GM18520 (cell line): ENCODE results near the gene PACS2.

Experiments used
- ATAC-seq: cut with Tn5 transposase; IDR thresholded peaks from one replicate; pipeline ENCODE4 v1.9.1; 2021; ENCODE audit not compliant: unreplicated experiment

Gene PACS2

DNA sequence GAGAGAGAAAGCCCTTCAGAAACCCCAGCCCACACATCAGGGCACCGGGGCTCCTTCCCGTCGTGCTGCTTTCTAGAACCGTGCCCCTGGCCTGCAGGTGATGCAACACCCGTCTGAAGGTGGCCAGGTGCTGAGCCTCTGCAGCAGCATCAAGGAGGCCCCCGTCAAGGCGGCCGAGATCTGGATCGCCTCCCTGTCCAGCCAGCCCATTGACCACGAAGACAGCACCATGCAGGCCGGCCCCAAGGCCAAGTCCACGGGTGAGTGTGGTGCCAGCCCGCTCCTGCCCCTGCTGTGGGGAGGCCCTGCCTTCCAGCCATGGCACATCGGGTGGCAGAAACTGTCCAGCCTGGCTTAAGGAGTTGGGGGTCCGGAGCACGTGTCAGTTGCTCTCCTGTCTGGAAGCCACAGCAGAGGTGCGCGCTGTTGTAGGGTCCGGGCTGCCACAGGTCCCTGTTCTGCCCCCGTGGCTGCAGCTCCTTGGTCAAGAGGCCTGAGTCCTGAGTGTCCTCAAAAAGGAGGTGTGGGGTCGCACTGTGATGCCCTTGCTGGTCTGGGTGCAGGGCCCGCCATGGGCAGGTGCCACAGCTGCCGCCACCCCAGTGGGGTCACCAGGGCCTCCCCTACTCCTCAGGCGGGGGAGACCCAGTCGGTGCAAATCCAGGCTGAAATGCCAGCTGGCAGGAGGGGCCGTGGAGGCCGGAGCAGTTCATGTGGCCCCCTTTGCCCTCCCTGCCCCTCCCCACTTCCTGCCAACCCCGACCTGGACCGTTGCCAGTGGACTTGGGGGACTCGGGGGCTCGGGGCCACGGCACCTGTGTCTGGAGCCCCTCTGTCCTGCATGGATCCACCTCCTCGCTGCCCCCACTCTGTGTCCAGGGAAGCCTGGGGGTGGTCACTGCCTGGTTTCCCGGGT is 52.8 kb downstream of the PACS2 start:
- no peak for ATAC-seq

DNA sequence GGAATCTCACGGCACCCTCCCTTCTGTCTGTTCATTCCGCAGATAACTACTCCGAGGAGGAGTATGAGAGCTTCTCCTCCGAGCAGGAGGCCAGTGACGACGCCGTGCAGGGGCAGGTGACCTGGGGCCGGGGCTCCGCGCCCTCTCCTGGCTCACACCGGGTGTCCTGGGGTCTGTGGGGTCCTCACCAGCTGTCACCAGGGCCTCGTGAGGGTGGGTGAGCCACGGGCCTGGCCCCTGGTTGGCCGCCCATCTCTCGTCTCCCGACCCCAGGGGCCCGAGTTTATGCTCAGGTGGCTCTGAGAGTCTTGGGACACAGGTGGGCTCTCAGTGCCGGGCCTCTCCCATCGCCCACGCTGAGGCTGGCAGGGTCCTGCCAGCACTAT is 53.5 kb downstream of the PACS2 start:
- ATAC-seq, result no peak

DNA sequence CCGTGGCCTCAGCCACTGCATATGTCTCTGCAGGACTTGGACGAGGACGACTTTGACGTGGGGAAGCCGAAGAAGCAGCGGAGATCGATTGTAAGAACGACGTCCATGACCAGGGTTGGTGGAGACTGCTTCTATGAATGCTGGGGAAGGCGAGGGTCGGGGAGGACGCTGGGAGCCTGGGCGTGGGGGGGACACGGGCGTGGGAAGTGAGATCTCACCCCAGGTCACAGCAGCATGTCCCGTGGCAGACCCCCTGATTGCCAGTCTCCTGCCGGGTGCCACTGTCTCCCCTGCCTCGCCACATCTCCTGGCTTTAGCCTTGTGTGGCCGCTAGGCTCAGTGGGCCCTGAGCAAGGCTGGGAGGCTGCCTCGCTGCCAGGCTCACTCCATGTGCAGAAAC is 53.9 kb downstream of the PACS2 start:
- ATAC-seq, result no peak

DNA sequence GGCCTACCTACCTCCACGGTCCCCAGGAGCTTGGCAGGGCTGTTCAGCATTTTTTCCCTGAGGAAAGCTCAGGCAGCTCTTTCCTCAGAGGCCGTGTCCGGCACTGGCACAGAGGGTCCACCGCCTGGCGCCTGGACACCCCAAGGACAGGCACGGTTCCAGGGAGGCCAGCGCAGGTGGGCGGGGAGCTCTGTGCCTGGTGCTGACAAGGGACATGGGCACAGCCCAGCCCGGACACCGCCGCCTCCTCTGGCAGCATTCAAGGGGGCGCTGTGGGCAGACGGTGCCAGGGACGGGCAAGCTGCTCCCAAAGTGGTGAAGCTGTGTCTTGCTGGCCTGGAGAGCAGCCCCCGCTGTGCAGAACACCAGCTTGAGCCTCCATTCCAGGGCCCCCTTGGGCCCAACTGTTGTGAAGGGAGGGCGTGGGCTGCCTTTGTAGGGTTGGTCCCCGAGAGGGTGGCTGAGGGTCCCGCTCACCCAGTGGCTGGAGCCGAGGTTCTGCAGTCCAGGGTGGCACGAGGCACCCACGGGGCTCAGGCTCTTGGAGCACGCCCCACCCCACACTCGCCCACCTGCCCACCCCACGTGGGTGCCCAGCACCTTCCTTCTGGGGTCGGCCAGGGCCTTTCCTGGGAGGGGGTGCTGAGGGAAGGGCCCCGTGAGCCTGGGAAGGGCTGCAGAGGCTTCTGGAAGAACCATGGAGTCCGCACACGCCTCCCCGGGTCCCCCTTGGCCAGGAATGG is 54.5 kb downstream of the PACS2 start:
- no peak for ATAC-seq

DNA sequence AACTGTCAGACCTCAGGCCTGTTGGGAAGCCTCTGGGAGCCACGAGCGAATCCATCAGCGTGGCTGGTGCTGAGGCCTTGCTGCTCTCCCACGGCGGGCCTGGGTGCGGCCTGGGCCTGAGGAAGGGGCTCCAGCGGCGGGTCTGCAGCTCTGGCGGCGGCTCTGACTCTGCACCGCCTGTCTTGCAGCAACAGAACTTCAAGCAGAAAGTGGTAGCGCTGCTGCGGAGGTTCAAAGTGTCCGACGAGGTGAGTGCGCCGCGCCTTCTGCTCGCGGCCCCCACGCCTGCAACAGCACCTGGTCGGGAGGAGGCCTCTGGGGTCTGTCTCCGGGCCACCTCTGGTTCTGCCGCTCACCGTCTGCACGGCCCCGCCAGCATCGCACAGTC is 55.1 kb downstream of the PACS2 start:
- ATAC-seq, result no peak

DNA sequence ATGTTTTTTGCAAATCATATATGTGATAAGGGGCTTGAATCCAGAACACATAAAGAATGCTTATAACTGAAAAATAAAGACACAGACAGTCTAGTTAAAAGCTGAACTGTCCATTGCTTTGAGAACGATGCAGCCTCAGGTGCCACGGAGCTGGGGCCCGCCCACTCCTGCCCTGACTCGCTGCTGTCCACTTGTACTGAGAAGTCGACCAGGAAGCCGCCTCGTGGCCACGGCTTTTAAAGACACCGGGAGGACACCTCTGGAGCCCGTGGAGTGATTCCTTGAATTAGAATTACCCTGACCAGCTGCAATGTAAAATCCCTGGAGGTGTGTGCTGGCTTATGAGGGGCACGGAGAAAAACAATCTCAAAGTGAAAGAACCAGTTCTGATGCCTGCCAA is 59.8 kb downstream of the PACS2 start:
- no peak for ATAC-seq

DNA sequence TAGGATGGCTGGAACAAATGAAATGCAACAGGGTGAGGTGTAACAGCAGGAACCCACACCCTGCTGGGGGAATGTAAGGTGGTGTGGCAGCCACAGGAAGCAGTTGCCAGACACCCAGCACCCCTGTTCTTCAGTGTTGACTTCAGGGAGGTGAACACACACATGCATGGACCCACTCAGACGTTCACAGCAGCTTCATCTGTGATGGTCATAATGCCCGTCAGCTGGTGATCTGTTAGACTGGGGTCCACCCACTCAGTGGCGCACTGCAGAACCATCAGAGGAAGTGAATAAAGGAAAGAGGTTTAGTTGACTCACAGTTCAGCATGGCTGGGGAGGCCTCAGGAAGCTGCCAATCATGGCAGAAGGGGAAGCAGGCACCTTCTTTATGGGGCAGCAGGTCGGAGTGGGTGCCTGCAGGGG is 61.1 kb downstream of the PACS2 start:
- no peak for ATAC-seq

DNA sequence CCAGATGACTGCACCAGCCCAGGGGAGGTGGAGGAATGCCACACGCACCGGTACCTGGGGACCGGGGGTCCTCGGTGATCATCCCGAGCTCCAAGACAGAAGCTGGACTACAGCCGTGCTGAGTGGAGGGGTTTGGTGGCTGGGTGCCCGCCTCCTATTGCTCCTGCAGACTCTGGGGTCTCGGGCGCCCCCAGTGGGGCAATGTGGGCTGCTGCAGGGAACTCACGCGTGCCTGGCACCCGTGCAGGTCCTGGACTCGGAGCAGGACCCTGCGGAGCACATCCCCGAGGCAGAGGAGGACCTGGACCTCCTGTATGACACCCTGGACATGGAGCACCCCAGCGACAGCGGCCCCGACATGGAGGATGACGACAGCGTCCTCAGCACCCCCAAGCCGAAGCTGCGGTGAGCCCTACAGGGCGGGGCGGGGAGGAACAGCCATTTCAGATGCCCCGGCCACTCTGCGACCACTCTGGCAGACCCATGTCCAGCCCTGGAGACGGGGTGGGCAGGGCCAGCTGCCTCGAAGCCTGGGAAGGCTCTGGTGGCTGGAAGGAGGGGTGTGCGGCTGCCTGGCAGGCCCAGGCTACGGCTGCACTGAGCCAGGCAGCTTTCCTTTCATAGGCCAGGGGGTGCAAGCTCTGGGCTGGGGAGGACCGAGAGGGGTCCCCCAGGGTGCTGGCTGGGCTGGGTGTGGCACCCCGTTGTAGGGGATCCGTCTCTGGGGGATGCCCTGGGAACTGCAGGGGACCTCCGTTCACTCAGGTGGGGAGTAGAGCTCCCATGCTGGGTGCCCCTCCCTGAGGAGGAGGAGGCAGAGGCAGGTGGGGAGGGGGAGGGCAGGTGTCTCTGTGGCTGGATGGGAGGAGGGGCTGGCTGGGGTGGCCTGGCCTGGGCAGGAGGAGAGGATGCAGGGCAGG is 62.2 kb downstream of the PACS2 start:
- no peak for ATAC-seq

DNA sequence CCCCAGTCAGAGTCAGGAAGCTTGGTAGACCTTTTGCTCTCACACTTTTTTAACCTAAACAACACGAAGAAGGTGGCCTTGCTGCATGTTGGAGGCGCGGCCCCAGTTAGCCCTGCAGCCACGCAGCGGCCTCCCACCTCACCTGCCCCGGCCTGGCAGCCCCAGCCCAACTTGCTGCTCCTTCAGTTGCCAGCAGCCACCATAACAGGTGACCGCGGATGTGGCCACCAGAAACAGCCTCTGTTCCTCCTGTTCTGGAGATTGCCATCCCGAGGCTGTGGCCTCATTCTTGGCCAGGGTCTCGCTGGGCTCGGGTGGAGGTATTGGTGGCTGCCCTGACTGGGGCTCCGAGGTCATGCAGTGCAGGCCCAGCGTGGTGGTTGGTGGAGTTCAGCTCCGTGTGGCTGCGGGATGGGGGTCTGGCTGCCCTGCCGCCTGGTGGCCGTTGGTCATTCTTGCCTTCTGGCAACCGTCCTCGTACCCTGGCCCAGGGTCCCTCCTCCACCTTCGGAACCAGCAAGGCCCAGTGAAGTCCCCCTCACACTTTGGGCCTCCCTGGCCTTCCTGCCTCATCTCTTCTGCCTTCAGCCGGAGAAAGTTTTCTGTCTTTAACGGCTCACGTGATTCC is 63.1 kb downstream of the PACS2 start:
- no peak for ATAC-seq

DNA sequence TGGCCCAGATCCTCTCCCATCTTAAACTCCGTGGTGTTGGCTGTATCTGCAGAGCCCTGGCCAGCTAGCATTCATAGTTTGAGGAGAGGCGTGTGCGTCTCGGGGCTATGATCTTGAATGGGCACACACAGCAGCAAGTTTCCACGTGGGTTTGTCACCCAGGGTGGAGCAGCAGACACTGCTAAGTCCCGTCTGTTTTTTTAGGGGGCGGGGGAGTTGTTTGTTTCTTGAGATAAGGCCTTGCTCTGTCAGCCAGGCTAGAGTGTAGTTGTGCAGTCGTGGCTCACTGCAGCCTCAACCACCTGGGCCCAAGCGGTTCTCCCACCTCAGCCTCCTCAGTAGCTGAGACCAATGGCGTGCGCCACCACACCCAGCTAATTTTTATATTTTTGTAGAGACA is 63.7 kb downstream of the PACS2 start:
- ATAC-seq, result no peak

DNA sequence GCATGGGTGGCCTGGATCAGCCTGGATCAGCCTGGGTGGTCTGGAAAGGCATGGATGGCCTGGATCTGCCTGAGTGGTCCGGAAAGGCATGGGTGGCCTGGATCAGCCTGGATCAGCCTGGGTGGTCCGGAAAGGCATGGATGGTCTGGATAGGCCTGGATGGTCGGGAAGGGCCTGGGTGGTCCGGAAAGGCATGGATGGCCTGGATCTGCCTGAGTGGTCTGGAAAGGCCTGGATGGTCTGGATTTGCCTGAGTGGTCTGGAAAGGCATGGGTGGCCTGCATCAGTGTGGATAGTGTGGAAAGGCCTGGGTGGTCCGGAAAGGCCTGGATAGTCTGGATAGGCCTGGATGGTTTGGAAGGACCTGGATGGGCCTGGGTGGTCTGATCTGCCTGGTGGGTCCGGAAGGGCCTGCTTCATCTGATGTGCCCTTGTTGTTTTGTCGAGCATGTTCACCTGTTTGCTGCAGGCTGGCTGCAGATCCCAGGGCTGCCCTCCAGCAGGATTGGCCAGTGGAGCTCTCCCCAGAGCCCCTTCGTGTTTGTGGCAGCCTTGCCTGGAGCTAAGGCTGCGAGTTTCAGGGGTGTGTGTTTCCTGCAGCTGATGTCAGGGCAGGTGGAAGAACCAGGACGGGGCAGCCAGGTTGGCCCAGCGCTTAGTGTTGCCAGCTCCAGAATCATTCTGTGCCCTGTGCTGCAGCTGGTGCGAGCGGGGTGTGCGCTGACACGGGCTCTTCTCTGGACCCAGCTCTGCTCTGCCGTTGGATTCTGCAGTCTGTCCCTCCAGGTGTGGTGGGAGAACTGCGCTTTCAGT is 64.5 kb downstream of the PACS2 start:
- no peak for ATAC-seq

DNA sequence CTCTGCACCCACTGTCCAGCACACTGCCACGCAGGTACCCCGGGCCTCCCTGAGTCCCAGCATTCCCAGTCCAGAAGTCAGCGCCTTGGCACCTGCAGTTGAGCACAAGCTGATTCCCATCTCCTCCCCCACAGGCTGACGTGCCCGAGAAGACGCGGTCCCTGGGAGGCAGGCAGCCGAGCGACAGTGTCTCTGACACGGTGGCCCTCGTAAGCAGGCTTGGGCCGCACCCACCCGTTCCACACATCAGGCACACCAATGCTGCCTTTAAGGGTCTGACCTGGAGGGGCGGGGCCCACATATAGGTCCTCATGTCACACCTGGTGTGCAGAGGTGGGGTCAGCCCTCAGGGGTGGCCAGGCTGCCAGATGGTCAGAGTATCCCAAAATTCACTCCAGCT is 65.4 kb downstream of the PACS2 start:
- ATAC-seq, result no peak

DNA sequence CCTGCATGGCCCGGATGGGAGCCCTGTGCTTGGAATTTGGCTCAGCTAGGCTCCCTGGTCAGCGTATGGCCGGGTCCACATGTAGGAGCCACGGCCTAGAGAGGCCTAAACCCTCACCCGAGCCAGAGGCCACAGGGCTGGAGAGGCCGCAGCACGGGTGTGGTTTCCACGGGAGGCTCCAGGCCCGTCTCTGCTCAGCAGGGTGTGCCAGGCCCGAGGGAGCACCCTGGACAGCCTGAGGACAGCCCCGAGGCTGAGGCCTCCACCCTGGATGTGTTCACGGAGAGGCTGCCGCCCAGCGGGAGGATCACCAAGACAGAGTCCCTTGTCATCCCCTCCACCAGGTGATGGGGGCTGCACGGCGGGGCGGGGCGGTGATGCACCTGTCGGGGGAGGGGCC is 66.2 kb downstream of the PACS2 start:
- ATAC-seq, result no peak

DNA sequence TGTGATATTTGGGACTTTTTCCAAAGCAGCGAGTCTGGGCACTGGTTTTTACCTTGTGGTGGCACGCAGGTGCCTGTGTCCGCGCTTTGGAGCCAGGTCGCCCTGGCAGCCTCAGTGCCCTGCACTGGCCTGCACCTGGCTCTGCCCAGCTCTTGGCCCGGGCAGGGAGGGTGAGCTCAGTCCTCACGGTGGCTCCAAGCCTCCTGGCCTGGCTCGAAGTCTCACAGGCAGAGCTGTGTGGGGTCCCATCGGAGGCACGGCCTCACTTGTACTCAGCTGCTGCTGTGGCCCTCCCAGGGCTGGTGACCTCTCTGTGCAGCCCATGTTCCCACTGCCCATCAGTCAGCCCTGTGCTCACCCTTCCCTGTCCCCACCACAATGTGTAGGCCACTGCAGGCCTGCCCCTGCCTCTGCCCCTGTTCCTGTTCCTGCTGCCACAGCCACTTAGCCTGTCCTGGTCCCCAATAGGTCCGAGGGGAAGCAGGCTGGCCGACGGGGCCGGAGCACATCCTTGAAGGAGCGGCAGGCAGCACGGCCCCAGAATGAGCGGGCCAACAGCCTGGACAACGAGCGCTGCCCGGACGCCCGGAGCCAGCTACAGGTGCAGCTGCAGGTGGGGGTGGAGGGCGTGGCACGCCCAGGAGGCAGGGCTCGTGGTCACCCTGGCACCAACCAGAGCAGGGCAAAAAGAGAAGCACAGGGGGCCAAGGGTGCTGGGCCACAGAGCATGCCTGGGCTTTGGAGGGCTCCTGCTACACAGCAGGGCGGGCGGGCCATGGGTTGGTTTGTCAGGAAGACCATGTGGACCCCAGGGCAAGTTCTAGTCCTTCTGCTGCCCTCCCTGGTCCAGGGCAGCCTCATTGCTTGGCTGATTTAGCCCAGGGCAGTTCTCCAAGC is 67.1 kb downstream of the PACS2 start:
- no peak for ATAC-seq

DNA sequence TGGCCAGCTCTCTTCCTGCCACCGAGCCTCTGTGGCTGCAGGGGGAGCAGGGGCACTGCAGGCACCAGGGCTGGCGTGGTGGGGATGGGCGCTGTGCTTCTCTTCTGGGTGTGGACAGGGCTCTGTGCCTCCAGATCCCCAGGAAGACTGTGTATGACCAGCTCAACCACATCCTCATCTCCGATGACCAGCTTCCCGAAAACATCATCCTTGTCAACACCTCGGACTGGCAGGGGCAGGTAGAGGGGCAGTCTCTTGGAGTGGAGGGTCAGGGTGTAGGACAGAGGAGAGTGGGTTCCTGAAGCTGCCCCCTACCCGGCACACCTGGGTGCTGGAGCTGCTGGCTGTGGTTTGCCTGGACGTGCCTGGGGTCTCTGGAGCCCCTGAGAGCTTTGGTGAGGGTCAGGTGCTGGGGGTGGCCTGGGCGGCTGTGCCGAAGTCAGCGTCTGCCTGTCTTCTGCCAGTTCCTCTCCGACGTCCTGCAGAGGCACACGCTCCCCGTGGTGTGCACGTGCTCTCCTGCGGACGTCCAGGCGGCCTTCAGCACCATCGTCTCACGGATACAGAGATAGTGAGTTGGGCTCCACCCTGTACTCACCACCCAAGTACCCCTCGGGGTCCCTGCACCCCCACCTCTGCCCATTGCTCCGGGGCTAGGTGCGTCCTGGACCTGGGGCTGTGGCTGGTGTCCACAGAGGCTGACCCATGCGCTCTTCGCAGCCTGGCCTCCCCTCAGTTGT is 68.0 kb downstream of the PACS2 start:
- ATAC-seq, result no peak

DNA sequence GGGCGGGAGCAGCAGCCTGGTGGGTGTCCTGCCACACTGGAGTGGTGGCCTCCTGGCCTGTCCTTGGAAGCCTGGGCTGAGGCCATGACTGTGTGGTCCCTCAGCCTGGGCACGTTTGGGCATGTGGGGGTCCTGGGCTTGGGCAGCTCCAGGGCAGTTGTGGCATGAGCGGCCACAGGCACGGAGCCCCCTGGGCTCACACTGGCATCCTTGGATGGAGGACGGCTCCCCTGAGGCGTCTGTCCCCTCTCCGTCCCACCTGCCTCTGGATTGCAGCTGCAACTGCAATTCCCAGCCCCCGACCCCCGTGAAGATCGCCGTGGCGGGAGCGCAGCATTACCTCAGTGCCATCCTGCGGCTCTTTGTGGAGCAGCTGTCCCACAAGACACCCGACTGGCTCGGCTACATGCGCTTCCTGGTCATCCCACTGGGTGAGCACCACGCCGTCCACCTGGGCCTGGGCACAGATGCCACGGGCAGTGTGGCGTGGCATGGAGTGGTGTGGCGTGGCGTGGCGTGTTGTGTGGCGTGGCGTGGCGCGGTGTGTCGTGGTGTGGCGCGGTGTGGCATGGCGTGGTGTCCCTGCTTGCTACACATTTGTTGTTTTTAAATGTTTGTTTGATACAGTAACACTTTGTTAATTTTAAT is 68.7 kb downstream of the PACS2 start:
- ATAC-seq, result no peak

DNA sequence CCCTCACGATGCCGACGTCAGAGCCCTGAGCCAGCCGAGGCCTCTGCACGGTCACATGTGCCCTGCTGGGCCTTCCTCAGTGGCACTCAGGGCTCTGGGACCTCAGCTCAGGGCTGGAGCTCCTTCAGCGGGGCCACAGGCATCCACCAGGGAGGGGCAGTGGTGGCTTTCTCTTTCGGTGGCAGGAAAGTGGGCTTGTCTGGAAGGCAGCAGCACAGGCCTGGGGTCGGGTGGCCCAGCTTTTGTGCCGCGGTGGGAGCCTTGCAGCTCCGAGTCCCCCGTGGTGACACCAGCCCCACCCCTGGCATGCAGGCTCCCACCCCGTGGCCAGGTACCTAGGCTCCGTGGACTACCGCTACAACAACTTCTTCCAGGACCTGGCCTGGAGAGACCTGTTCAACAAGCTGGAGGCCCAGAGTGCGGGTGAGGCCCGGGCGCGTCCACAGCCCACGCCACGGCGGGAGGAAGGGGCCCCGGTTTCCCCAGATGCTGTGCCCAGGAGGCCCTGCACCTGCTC is 69.6 kb downstream of the PACS2 start:
- no peak for ATAC-seq
